GM12872 (cell line): ENCODE data around the gene TRAF7.

Source experiments
- TF ChIP-seq, protein P1 (sequence below): IDR thresholded peaks from 3 replicates; pipeline ENCODE4 v1.5.1; 2011; ENCODE audit warnings: low read depth, mild to moderate bottlenecking, low read length, moderate library complexity; ENCODE audit not compliant: insufficient read depth

TRAF7 gene

DNA sequence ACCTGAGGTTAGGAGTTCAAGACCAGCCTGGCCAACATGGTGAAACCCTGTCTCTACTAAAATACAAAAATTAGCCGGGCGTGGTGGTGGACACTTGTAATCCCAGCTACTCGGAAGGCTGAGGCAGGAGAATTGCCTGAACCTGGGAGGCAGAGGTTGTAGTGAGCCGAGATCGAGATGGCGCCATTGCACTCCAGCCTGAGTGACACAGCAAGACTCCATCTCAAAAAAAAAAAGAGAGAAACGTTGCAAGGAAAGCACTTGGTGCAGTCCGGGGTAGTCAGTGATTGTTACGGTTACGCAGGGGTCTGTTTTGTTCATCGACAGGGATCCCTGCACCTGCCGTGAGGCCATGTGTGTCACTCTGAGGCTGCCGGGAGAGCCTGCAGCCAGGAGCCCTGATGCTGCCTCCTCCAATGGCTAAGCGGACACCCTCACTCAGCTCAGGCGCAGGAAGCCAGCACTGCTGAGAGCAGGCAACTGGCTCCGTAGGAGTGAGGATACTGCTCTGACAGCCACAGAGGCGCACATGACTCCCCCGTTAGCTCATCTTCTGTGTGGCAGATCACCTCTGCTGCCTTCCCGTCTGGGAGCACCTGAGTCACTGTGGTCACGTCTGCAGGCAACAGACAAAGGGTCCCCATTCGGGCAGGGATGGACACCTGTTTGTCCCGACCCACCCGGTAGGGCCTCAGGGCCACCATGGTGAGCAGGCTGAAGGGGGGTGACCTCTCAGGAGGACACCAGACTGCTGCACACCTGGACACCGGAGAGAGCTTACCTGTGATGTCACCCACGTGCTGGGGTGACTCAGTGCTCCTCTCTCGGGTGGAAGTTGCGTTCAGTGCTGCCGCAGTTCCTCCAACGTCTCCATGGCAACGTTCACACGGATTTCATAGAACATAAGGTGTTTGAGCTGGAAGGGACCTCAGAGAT lies 12.4 kb upstream of the TRAF7 start:
- TF ChIP-seq, protein P1, sequence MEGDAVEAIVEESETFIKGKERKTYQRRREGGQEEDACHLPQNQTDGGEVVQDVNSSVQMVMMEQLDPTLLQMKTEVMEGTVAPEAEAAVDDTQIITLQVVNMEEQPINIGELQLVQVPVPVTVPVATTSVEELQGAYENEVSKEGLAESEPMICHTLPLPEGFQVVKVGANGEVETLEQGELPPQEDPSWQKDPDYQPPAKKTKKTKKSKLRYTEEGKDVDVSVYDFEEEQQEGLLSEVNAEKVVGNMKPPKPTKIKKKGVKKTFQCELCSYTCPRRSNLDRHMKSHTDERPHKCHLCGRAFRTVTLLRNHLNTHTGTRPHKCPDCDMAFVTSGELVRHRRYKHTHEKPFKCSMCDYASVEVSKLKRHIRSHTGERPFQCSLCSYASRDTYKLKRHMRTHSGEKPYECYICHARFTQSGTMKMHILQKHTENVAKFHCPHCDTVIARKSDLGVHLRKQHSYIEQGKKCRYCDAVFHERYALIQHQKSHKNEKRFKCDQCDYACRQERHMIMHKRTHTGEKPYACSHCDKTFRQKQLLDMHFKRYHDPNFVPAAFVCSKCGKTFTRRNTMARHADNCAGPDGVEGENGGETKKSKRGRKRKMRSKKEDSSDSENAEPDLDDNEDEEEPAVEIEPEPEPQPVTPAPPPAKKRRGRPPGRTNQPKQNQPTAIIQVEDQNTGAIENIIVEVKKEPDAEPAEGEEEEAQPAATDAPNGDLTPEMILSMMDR = no peak

DNA sequence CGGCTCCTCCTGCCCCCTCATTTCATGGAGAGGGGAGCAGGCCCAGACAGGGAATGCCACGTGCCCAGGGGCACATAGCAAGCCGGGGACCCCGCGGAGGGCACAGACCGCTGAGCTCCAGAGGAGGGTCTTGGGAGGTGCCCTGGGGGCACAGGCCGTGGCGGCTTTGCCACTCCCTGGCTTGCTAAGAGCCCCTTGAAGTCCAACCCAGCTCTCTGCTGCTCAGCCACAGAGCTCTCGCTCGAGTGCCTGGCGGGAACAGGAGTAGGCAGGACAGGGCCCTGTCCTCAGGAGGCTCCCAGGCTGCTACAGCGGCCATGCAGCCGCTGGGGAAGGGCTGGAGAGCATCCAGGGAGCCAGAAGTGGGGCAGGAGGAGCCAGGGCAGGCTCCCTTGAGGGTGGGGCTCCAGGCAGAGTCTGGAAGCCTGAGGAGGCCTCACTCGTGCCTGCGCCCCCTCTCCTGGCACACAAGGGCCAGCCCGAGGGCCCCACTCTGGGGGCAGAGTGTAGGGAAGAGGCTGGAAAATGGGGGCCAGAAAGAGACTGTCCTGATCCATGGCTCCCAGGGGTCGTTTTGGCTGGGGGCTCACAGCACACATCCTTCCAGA lies 11.6 kb upstream of the TRAF7 start:
- TF ChIP-seq, protein P1 = no peak

GRCh38 chr16:2145843-2146242 lies 9.7 kb upstream of the TRAF7 start:
- TF ChIP-seq, protein P1 = no peak

GRCh38 chr16:2147378-2147777 lies 8.2 kb upstream of the TRAF7 start:
- TF ChIP-seq, protein P1 = no peak

- TF ChIP-seq, protein P1 = no peak
These were observed 7.5 kb upstream of the TRAF7 start, which contains the start of gene RAB26 for GRCh38 chr16:2147981-2148671. Gene RAB26, plus strand, starts transcription at chr16:2148625. Its CDS starts 159 bp downstream, at chr16:2148784.

- TF ChIP-seq, protein P1 = no peak
These were observed 6.6 kb upstream of the TRAF7 start for GRCh38 chr16:2148714-2149629.
